H9 (cell line): ENCODE measurements around the gene CFAP54. TPM values are rescaled to one million over a fixed set of nuclear protein-coding genes. Genes with fewer than 3 reads are reported as not detected.

Experiments used
- DNase-seq: peaks from one replicate; pipeline ENCODE4 v3.0.0-alpha.2; 2017
- H2AFZ ChIP-seq: one replicate; pipeline ENCODE4 v1.6.1; 2013; ENCODE audit warnings: mild to moderate bottlenecking, low read length, control low read depth, moderate library complexity
- H2AK5ac ChIP-seq: 2 replicates; pipeline ENCODE4 v1.6.1; 2013; ENCODE audit warnings: low read length, control low read depth, mixed read lengths; ENCODE audit not compliant: insufficient read length
- H2BK120ac ChIP-seq: one replicate; pipeline ENCODE4 v1.6.1; 2013; ENCODE audit warnings: low read depth, mild to moderate bottlenecking, low read length, control low read depth, inconsistent platforms; ENCODE audit not compliant: poor library complexity, severe bottlenecking
- H2BK12ac ChIP-seq: 2 replicates; pipeline ENCODE4 v1.6.1; 2013; ENCODE audit warnings: low read length, control low read depth, mixed read lengths, low read depth; ENCODE audit not compliant: insufficient read length
- H2BK15ac ChIP-seq: 2 replicates; pipeline ENCODE4 v1.6.1; 2013; ENCODE audit warnings: low read depth, low read length, control low read depth
- H2BK20ac ChIP-seq: one replicate; pipeline ENCODE4 v1.6.1; 2013; ENCODE audit warnings: low read depth, mild to moderate bottlenecking, low read length, control low read depth, inconsistent platforms; ENCODE audit not compliant: poor library complexity, severe bottlenecking
- H2BK5ac ChIP-seq: 2 replicates; pipeline ENCODE4 v1.6.1; 2013; ENCODE audit warnings: low read length, control low read depth, mixed read lengths; ENCODE audit not compliant: insufficient read length
- H3K14ac ChIP-seq: 2 replicates; pipeline ENCODE4 v1.6.1; 2013; ENCODE audit warnings: low read length, control low read depth; ENCODE audit not compliant: insufficient read depth
- H3K18ac ChIP-seq: 2 replicates; pipeline ENCODE4 v1.6.1; 2013; ENCODE audit warnings: low read depth, mild to moderate bottlenecking, mixed read lengths, low read length, control low read depth; ENCODE audit not compliant: insufficient read length
- H3K23ac ChIP-seq: 2 replicates; pipeline ENCODE4 v1.6.1; 2013; ENCODE audit warnings: low read length, control low read depth, mixed read lengths, low read depth; ENCODE audit not compliant: insufficient read length
- H3K23me2 ChIP-seq: 2 replicates; pipeline ENCODE4 v1.6.1; 2013; ENCODE audit warnings: low read depth, mild to moderate bottlenecking, mixed read lengths, low read length, control low read depth; ENCODE audit not compliant: insufficient read length, poor library complexity, severe bottlenecking
- H3K27ac ChIP-seq: 2 replicates; pipeline ENCODE4 v1.5.1; 2013; ENCODE audit warnings: low read length, control low read depth, mixed read lengths, low read depth; ENCODE audit not compliant: insufficient read length
- H3K27me3 ChIP-seq: 2 replicates; pipeline ENCODE4 v1.6.1; 2013; ENCODE audit warnings: low read length, control low read depth, inconsistent platforms; ENCODE audit not compliant: insufficient read depth
- H3K4ac ChIP-seq: 2 replicates; pipeline ENCODE4 v1.6.1; 2013; ENCODE audit warnings: low read depth, mild to moderate bottlenecking, control low read depth, inconsistent platforms, low read length, moderate library complexity
- H3K4me1 ChIP-seq: 2 replicates; pipeline ENCODE4 v1.6.1; 2013; ENCODE audit warnings: low read length, control low read depth, inconsistent platforms; ENCODE audit not compliant: insufficient read depth
- H3K4me2 ChIP-seq: 2 replicates; pipeline ENCODE4 v1.6.1; 2013; ENCODE audit warnings: low read length, control low read depth, mixed read lengths; ENCODE audit not compliant: insufficient read length, insufficient read depth
- H3K56ac ChIP-seq: 2 replicates; pipeline ENCODE4 v1.6.1; 2013; ENCODE audit warnings: low read depth, mild to moderate bottlenecking, mixed read lengths, low read length, control low read depth; ENCODE audit not compliant: insufficient read length
- H3K79me1 ChIP-seq: 2 replicates; pipeline ENCODE4 v1.6.1; 2013; ENCODE audit warnings: low read depth, mild to moderate bottlenecking, moderate library complexity, low read length, control low read depth, inconsistent platforms; ENCODE audit not compliant: insufficient read depth, poor library complexity, severe bottlenecking
- H3K79me2 ChIP-seq: 2 replicates; pipeline ENCODE4 v1.6.1; 2013; ENCODE audit warnings: low read length, control low read depth, inconsistent platforms; ENCODE audit not compliant: insufficient read depth
- H3K9ac ChIP-seq: 2 replicates; pipeline ENCODE4 v1.6.1; 2013; ENCODE audit warnings: low read length, control low read depth, mixed read lengths; ENCODE audit not compliant: insufficient read length; ENCODE audit errors: extremely low read depth
- H3K9me3 ChIP-seq: one replicate; pipeline ENCODE4 v1.6.1; 2013; ENCODE audit warnings: low read depth, low read length, inconsistent platforms; ENCODE audit not compliant: control insufficient read depth
- H3T11ph ChIP-seq: one replicate; pipeline ENCODE4 v1.6.1; 2013; ENCODE audit warnings: mild to moderate bottlenecking, low read length, control low read depth, inconsistent platforms
- H4K20me1 ChIP-seq: one replicate; pipeline ENCODE4 v1.6.1; 2013; ENCODE audit not compliant: control insufficient read depth, insufficient read length, insufficient read depth
- H4K5ac ChIP-seq: 2 replicates; pipeline ENCODE4 v1.6.1; 2013; ENCODE audit warnings: low read depth, mild to moderate bottlenecking, mixed read lengths, low read length, control low read depth; ENCODE audit not compliant: insufficient read length
- H4K8ac ChIP-seq: replicated peaks from 2 replicates; pipeline ENCODE4 v1.6.1; 2013; ENCODE audit warnings: low read length, control low read depth, mixed read lengths, low read depth; ENCODE audit not compliant: insufficient read length
- H4K91ac ChIP-seq: 2 replicates; pipeline ENCODE4 v1.6.1; 2013; ENCODE audit warnings: low read depth, mild to moderate bottlenecking, moderate library complexity, mixed read lengths, low read length, control low read depth; ENCODE audit not compliant: insufficient read length
- H3K27ac Mint-ChIP-seq, 3 experiments: 2 replicates in 2 of 3; 3 replicates in 1 of 3; pipeline ENCODE4 v1.8.0; 2020 to 2021; ENCODE audit warnings: mixed read lengths in 3 of 3, mild to moderate bottlenecking in 1 of 3, moderate library complexity in 1 of 3
- H3K27me3 Mint-ChIP-seq: 2 replicates; pipeline ENCODE4 v1.8.0; 2021; ENCODE audit warnings: low read depth, mild to moderate bottlenecking, moderate library complexity, mixed read lengths
- H3K36me3 Mint-ChIP-seq, 3 experiments: 2 replicates in 2 of 3; 3 replicates in 1 of 3; pipeline ENCODE4 v1.8.0; 2020 to 2021; ENCODE audit warnings: low read depth in 3 of 3, mixed read lengths in 3 of 3; ENCODE audit not compliant: insufficient read depth in 1 of 3
- H3K4me1 Mint-ChIP-seq, 2 experiments: 2 replicates each; pipeline ENCODE4 v1.8.0; 2020; ENCODE audit warnings: mixed read lengths in 2 of 2
- H3K4me3 Mint-ChIP-seq, 2 experiments: 2 replicates in 1 of 2; 3 replicates in 1 of 2; pipeline ENCODE4 v1.8.0; 2020 to 2021; ENCODE audit warnings: mild to moderate bottlenecking in 2 of 2, mixed read lengths in 2 of 2, moderate library complexity in 1 of 2
- H3K9me3 Mint-ChIP-seq, 2 experiments: 2 replicates in 1 of 2; 3 replicates in 1 of 2; pipeline ENCODE4 v1.8.0; 2020; ENCODE audit warnings: mild to moderate bottlenecking in 2 of 2, mixed read lengths in 2 of 2, moderate library complexity in 1 of 2
- CTCF ChIP-seq: fragments of 200-600 bp; sonication (generic); conservative IDR thresholded peaks from 3 replicates; pipeline ENCODE4 v1.8.0; 2021; ENCODE audit warnings: antibody characterized with exemption, mild to moderate bottlenecking
- total RNA-seq: library from RNA; stranded (reverse); gene quantifications from 2 replicates; pipeline ENCODE4 v1.2.1, GENCODE V29; 2021

Gene CFAP54
- total RNA-seq, 1 experiment from 2014 or later, result 0.24 TPM

DNA sequence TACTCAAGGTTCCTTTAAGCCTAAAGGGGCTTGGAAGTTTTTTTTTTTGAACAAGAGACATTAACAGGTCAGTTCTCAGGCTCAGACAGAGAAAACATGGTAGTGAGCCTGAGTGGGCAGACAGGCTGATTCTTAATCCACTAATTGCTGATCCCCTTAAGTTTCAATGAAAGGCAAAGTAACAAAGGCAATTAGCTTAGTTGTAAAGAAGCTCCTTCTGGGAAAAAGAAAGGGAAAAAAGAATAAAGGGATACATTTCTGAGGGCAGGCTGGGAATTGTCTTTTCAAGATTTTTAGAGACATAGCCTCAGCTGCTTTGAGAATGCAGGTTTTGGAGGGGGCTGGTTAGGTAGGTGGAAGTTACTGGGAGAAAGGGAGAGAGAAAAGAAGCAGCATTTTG, 133.8 kb downstream of the CFAP54 start:
- DNase-seq, result no peak
- no peak overlapping the region for H2AK5ac ChIP-seq
- no peak overlapping the region for H3K18ac ChIP-seq
- no peaks in the 10 kb centered on the region for H3K9me3 Mint-ChIP-seq
- H2BK15ac ChIP-seq, result no peak overlapping the region
- no peak overlapping the region for H2BK20ac ChIP-seq
- no peak overlapping the region for H3T11ph ChIP-seq
- no peak overlapping the region for H4K91ac ChIP-seq
- H3K9ac ChIP-seq, result no peak overlapping the region
- no peak overlapping the region for H3K23ac ChIP-seq
- peak overlapping the region in 1 of 3 experiments; percentile 49; a peak in 2 of 7 replicates for H3K27ac Mint-ChIP-seq
- no peaks in the 10 kb centered on the region for H3K23me2 ChIP-seq
- H3K56ac ChIP-seq, result no peak overlapping the region
- no peak overlapping the region for H2BK120ac ChIP-seq
- no peak overlapping the region for H4K5ac ChIP-seq
- H3K79me2 ChIP-seq, result no peaks in the 10 kb centered on the region
- no peaks in the 10 kb centered on the region for H3K4me1 ChIP-seq
- no peak overlapping the region for H2BK5ac ChIP-seq
- no peaks in the 10 kb centered on the region for H3K36me3 Mint-ChIP-seq
- no peak overlapping the region for H2BK12ac ChIP-seq
- no peak overlapping the region for H3K4me3 Mint-ChIP-seq
- TF ChIP-seq CTCF, result no peak
- H3K14ac ChIP-seq, result no peak overlapping the region
- H3K27ac ChIP-seq, result no peak overlapping the region
- H3K27me3 Mint-ChIP-seq, result no peaks in the 10 kb centered on the region
- H3K27me3 ChIP-seq, result no peaks in the 10 kb centered on the region
- no peak overlapping the region for H2AFZ ChIP-seq
- H3K4ac ChIP-seq, result no peak overlapping the region
- H4K20me1 ChIP-seq, result no peaks in the 10 kb centered on the region
- H4K8ac ChIP-seq, result no peak overlapping the region
- no peaks in the 10 kb centered on the region for H3K9me3 ChIP-seq
- H3K79me1 ChIP-seq, result no peaks in the 10 kb centered on the region
- H3K4me2 ChIP-seq, result no peak overlapping the region
- peaks cover 16 to 17% of the 10 kb centered on the region in 2 experiments for H3K4me1 Mint-ChIP-seq
